HG03457 (cell line): ENCODE measurements around the gene NINL.
"Not testable (repeated sequence)": the region's sequence is repeated elsewhere in the genome, so short reads cannot be mapped to it uniquely, and the experiment has no call there.

Experiments
- ATAC-seq: cut with Tn5 transposase; IDR thresholded peaks from one replicate; pipeline ENCODE4 v1.9.1; 2021; ENCODE audit warnings: moderate number of reproducible peaks; ENCODE audit not compliant: unreplicated experiment

Gene NINL

DNA sequence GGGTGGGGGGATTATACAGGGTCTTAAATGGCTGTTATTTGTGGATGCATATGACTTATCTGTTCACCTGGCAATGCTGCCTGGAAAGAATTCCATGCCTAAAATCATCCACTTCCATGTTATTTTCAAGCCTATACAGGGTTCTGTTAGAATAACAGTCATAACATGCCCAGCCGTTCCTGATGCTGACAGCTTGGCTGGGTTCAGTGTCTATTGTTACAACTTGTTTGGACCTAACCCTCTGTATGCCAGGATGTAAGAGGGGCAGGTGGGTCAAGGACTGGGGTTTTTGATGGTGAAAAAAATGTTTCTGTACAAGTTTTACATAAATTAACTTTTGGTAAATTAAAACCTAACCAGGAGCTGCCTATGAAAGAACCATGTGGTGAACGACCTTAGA is 98.0 kb downstream of the NINL start:
- no peak for ATAC-seq

DNA sequence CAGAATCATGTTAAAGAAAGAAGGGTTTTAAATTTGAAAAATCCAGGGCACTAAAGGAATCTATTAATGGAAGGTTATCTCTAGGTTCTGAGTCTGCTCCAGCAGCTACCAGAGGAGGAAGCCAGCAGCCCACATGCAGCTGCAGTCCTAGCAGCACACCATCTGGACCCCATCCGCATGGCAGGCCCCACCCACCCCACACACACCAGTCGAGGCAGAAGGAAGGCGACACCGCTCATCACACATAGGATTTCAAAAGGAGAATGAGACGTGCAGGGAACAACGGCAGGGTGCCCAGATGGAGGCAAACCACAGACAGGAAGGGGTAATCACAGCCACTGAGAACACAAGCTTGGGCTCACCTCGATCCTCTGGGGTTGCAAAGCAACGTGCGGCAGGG is 99.0 kb downstream of the NINL start:
- no peak for ATAC-seq

GRCh38 chr20:25485872-25486271 is 99.5 kb downstream of the NINL start:
- ATAC-seq, result no peak

DNA sequence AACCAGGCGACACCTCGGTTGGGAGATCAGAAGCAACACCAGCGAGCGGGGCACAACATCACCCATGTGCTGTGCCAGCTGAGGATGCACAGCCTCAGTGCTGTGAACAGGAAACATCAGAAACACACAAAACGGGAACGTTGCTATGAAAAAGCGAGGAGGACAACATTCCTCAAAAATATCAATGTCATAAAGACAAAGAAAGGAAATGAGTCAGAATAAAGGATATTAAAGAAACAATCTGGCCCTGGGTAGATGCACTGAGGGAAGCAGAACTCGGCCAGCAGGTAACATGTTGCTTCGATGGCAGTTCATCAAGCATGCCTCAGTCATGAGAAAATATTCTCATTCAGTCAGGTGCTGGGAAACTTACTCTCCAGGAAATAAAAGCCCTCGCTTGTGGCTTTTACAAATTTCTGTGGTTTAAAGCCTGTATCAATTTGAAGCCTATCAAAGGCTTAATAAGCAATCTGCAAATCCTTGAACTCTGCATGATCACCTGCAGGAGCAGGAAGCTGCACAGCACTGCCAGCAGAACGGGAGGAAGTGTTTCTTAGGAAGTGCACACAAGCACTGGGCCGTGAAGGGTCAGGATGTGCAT is 100.3 kb downstream of the NINL start:
- no peak for ATAC-seq

- no peak for ATAC-seq
Measured at GRCh38 chr20:25484224-25484846, 101.0 kb downstream of the NINL start.

DNA sequence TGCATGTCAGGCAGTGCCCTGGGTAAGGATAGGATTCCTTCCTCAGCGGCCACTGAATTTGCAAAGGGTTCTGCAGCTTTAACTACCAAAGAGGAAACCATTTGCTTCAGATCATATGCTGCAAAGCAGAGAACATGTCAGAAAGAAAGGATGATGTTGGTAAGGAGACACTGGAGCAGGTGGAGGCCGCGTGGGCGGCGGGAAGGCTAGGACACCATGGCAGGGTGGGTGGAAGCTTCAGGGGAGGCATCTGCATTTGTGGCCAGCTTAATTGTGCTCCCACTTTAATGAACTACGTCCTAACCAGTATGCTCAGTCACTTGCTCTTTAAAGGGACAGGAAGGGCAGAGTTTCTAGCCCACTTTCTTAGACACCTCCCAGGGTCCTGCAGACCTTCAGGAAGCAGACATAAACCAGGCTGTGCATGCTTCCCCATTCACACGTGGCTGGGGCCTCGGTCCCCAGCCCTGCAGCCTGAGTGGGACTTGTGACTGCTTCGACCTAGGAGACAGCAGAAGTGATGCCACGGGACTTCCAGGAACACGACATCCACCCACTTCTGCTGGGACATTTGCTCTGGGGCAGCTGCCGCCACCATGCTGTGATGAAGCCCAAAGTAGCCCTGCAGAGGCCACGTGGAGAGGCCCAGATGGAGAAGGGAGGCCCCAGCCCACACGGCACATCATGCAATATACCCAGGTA is 101.7 kb downstream of the NINL start:
- ATAC-seq, result no peak

DNA sequence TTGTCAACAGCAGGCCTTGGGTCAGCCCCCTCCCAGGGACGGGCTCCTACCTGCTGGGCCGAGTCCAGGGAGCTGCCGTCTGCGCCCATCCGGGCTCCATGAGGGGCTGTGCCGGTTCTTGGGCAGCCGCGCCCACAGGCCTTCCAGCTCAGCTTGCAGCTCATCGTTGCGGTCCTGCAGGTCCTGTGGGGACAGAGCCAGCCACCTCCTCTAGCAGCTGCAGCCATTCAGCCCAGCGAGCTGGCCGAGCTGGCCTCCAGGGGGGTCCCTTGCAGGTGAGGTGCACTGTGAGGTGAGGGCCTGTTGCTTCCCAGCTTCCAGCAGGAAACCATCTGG is 103.4 kb downstream of the NINL start:
- ATAC-seq, result no peak

DNA sequence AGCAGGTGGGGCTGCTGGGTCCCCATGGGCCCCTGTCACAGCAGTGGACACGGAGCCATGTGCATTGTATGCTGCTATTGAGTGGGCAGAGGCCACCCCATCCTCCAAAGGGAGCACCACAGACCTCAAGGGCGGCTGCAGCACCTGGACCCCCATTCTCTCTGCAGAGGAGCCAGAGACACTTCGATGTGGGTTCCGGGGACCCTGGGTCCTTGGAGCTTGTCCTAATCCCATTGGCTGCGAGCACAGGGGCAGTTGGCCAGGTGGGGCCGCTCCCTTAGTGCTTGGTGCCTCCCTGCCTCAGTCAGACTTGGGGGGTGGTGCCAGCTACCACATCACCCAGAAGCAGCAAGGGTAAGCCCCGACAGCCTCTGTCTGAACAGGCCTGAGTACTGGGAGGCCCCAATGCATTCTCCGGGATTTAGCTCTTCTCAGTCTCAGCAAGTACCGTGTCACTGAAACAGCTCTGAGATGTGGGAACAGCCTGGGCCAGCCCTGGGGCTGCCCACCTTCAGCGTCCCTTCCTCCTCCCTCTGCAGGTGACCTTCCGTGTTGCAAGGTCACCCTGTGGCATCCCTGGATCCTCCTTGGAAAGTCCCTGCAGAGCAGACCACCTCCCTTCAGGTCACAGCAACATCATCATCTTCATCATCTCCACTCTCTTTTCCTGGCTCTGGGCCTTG is 104.0 kb downstream of the NINL start:
- no peak for ATAC-seq

DNA sequence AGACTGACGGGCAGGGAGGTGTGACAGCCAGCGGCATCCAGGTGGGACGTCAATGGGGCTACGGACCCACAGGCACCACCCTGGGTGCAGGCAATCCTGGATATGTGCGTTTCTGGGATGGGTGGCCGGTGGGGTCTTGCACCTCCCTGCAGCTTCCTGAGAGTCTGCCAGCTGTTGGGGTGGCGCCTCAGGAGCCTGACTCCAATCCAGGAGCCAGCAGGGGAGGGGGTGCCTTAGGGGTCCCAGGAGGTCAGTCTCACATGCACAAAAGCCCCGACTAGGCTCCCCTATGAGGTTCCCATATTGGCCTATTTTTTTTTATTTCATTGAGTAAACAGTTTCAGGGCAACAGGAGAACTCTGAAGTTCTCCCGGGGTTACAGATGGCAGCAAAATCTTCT is 104.5 kb downstream of the NINL start:
- no peak for ATAC-seq

DNA sequence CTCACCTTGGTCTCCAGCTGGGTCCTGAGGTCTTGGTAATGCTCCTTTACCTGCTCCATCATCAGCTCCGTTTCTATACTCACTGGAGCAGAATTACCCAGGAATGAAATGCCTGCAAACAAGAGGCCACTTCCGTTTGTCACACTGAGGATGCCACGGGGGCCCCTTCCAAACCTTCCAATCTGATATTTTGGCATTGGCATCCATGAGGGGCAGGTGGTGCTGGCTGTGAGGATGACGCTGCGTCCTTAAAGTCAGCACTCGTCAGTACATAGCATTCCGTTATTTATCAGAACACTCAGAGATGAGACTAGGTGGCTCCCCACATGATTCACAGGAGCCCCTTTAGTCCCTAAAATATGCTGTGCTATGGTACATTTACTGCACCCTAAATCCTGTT is 105.2 kb downstream of the NINL start:
- no peak for ATAC-seq

GRCh38 chr20:25479638-25480037 is 105.7 kb downstream of the NINL start:
- no peak for ATAC-seq

GRCh38 chr20:25478889-25479568 is 106.3 kb downstream of the NINL start:
- ATAC-seq, result no peak

DNA sequence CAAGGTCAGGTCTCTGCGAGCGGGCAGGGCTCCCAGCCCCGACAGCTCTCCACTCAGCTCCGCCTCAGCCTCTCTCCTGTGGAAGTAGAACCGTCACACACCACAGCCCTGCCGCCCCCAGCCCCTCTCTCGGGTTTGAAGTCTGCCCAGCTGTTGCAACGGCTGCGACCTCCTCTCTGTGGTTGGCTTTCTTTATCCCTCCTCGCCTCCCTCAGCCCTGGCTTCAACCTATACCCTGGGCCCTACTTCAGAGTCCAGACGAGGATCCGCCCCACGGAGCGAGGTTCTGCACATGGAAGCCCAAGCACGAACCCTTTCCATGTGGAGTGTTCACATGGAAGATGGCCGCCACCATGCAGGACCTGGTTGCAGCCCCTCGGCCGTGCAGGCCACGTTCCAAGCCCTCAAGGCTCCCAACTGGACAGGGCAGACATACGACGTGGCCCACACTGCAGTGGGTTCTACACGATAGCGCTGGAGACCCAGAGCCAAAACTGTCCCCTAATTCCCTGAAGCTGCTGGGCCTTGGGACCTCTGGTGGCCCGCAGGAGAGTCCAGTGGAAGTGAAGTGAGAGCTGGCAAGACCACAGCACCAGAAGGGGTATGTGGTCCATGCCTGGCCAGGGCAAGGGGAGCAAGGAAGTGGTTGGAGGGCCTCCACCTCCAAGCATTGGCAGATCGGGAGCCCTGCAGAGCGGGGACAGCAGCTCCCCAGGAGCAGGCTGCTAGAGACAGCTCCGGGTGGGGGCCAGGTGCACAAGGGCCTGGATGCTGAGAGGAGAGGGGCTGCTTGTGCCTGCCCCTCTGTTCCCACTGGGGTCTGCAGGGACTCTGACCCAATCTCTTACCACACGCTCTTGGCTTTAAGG is 108.1 kb downstream of the NINL start:
- ATAC-seq, result no peak

GRCh38 chr20:25476106-25477013 is 109.0 kb downstream of the NINL start:
- no peak for ATAC-seq

GRCh38 chr20:25473297-25473696 is 112.0 kb downstream of the NINL start:
- not testable (repeated sequence) for ATAC-seq

- no peak for ATAC-seq
Measured at GRCh38 chr20:25471020-25471419, 114.3 kb downstream of the NINL start.

DNA sequence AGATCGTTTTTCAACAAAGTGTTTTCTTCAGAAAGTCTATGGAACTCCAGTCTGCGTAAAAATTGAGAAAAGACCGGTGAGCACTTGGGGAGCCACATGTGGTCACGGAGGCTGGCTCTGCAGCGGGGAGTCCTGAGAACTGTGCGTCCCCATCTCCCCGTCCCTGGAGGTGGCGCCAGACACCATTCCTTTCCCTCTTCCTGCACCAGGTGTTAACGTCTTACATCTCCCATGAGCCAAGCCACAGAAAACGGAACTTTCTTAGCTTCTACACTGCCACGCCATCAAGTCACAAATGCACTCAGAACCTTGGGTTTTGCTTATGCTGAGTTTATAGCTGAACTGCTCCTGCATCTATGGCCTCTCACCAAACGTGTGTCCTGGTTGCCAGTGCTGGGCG is 115.3 kb downstream of the NINL start:
- ATAC-seq, result peak; percentile 85

DNA sequence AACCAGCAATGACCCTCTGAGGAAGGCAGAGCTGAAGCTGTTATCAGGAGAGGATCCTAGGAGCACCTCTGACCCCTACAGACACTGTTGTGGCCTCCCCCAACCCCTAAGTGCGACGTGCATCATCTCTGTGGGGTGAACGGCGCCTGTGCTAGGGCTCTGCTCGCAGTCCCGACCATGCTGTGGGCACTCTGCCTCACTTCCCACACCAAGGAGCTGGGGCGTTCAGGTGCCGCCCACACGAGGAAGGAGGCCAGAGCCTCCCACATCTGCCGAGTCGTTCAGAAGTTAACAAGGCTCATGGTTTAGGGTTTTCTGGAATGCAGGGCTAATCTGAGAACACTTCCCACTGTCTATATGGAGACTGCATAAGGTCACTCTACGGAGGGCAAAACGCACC is 115.8 kb downstream of the NINL start:
- ATAC-seq, result no peak
